H1 (cell line): ENCODE results near the gene SHH. TPM values are rescaled to one million over a fixed set of nuclear protein-coding genes. Genes with fewer than 3 reads are reported as not detected.

Experiments
- CTCF ChIA-PET: fragments of 300-600 bp; sonication (Branson Sonifier 250); formaldehyde crosslinking; loops from one replicate; lab custom pipeline; 2021; ENCODE audit not compliant: partially characterized antibody; lab: Charles Lee
- POLR2A ChIA-PET: fragments of 300-600 bp; sonication (Branson Sonifier 250); formaldehyde crosslinking; loops from one replicate; lab custom pipeline; 2021; ENCODE audit warnings: inconsistent platforms; ENCODE audit not compliant: partially characterized antibody; lab: Charles Lee
- DNase-seq, 2 experiments: peaks; one replicate each; pipeline versions ENCODE4 v3.0.0 to v3.0.0-alpha.2; 2010 to 2022; ENCODE audit warnings: low spot score in 2 of 2, low read depth in 1 of 2, mixed read lengths in 1 of 2
- FAIRE-seq: peaks from 2 replicates; lab custom pipeline; 2011; peaks lifted over from hg19 to GRCh38; lab: Jason Lieb, UNC
- H2AFZ ChIP-seq: 2 replicates; pipeline ENCODE4 v1.8.1; 2012; ENCODE audit warnings: low read length, inconsistent platforms
- H2AK5ac ChIP-seq: 2 replicates; pipeline ENCODE4 v1.6.1; 2013; ENCODE audit warnings: low read depth, low read length
- H2BK120ac ChIP-seq: replicated peaks from 2 replicates; pipeline ENCODE3; 2013; ENCODE audit warnings: low read depth, low read length, inconsistent platforms
- H2BK12ac ChIP-seq: 2 replicates; pipeline ENCODE4 v1.6.1; 2013; ENCODE audit warnings: low read depth, low read length
- H2BK15ac ChIP-seq: 2 replicates; pipeline ENCODE4 v1.6.1; 2013; ENCODE audit warnings: low read length
- H2BK20ac ChIP-seq: 2 replicates; pipeline ENCODE4 v1.6.1; 2013; ENCODE audit warnings: low read length
- H2BK5ac ChIP-seq: 2 replicates; pipeline ENCODE4 v1.6.1; 2013; ENCODE audit warnings: low read depth, low read length
- H3K14ac ChIP-seq: 2 replicates; pipeline ENCODE4 v1.6.1; 2013; ENCODE audit warnings: inconsistent platforms; ENCODE audit not compliant: insufficient read length
- H3K18ac ChIP-seq: 2 replicates; pipeline ENCODE4 v1.6.1; 2013; ENCODE audit warnings: low read length; ENCODE audit errors: extremely low read depth
- H3K23ac ChIP-seq: 2 replicates; pipeline ENCODE4 v1.6.1; 2013; ENCODE audit warnings: inconsistent platforms; ENCODE audit not compliant: insufficient read length
- H3K23me2 ChIP-seq: 2 replicates; pipeline ENCODE4 v1.6.1; 2013; ENCODE audit warnings: low read depth, low read length
- H3K27ac ChIP-seq: 2 replicates; pipeline ENCODE4 v1.6.1; 2011; ENCODE audit warnings: low read depth, low read length, inconsistent platforms
- H3K27me3 ChIP-seq, 4 experiments: replicated peaks in 1 of 4; 1 replicate in 1 of 4; 2 replicates in 3 of 4; pipeline versions ENCODE4 v1.6.1 to v1.8.1; 2011 to 2013; ENCODE audit warnings: low read length in 3 of 4, mild to moderate bottlenecking in 3 of 4, inconsistent platforms in 2 of 4, mixed read lengths in 2 of 4, moderate library complexity in 1 of 4; ENCODE audit not compliant: control insufficient read depth in 3 of 4, insufficient read depth in 3 of 4; ENCODE audit errors: extremely low read depth in 1 of 4
- H3K36me3 ChIP-seq, 4 experiments: 2 replicates each; pipeline versions ENCODE4 v1.6.1 to v1.8.1; 2011 to 2013; ENCODE audit warnings: mild to moderate bottlenecking in 4 of 4, low read length in 3 of 4, moderate library complexity in 2 of 4, control low read depth in 1 of 4, inconsistent platforms in 1 of 4; ENCODE audit not compliant: insufficient read depth in 4 of 4, control insufficient read depth in 2 of 4
- H3K4ac ChIP-seq: replicated peaks from 2 replicates; pipeline ENCODE3; 2013; ENCODE audit warnings: low read length, low read depth, mixed read lengths, inconsistent platforms; ENCODE audit not compliant: insufficient read length
- H3K4me1 ChIP-seq, 4 experiments: replicated peaks in 1 of 4; 1 replicate in 1 of 4; 2 replicates in 3 of 4; pipeline versions ENCODE4 v1.6.1 to v1.8.1; 2011 to 2013; ENCODE audit warnings: low read length in 3 of 4, inconsistent platforms in 2 of 4, mixed read lengths in 1 of 4; ENCODE audit not compliant: insufficient read depth in 4 of 4, control insufficient read depth in 3 of 4
- H3K4me2 ChIP-seq, 2 experiments: 2 replicates each; pipeline versions ENCODE4 v1.6.1 to v1.8.1; 2011 to 2013; ENCODE audit warnings: low read depth in 2 of 2, low read length in 2 of 2, control low read depth in 1 of 2, inconsistent platforms in 1 of 2, mild to moderate bottlenecking in 1 of 2; ENCODE audit not compliant: insufficient read depth in 1 of 2
- H3K4me3 ChIP-seq, 4 experiments: fragments of 200-600, 300-600 bp in 1 of 4; sonication (generic), shearing (Covaris generic), sonication (Bioruptor Twin) in 1 of 4; 2 replicates each; pipeline versions ENCODE4 v1.5.1 to v1.8.1; 2011 to 2016; ENCODE audit warnings: low read length in 4 of 4, low read depth in 3 of 4, control low read depth in 2 of 4, inconsistent platforms in 2 of 4, mild to moderate bottlenecking in 2 of 4, mixed read lengths in 1 of 4, moderate library complexity in 1 of 4; ENCODE audit not compliant: insufficient read depth in 2 of 4; ENCODE audit errors: extremely low read depth in 1 of 4
- H3K56ac ChIP-seq: replicated peaks from 2 replicates; pipeline ENCODE3; 2013; ENCODE audit warnings: low read depth, mild to moderate bottlenecking, mixed read lengths, low read length, inconsistent platforms; ENCODE audit not compliant: insufficient read length
- H3K79me1 ChIP-seq: 2 replicates; pipeline ENCODE4 v1.6.1; 2013; ENCODE audit warnings: low read depth, low read length, control low read depth
- H3K79me2 ChIP-seq, 2 experiments: 2 replicates each; pipeline versions ENCODE4 v1.6.1 to v1.8.1; 2012 to 2013; ENCODE audit warnings: low read length in 2 of 2, mild to moderate bottlenecking in 2 of 2, inconsistent platforms in 1 of 2; ENCODE audit not compliant: insufficient read depth in 2 of 2, control insufficient read depth in 1 of 2
- H3K9ac ChIP-seq, 4 experiments: replicated peaks in 1 of 4; 1 replicate in 1 of 4; 2 replicates in 3 of 4; pipeline versions ENCODE4 v1.6.1 to v1.8.1; 2011 to 2013; ENCODE audit warnings: low read depth in 3 of 4, low read length in 3 of 4, control low read depth in 2 of 4, mild to moderate bottlenecking in 2 of 4, moderate library complexity in 2 of 4, inconsistent platforms in 1 of 4; ENCODE audit errors: extremely low read depth in 1 of 4
- H3K9me3 ChIP-seq, 2 experiments: 2 replicates each; pipeline versions ENCODE4 v1.6.1 to v1.8.1; 2012 to 2013; ENCODE audit warnings: mild to moderate bottlenecking in 2 of 2, moderate library complexity in 2 of 2, control low read depth in 1 of 2, inconsistent platforms in 1 of 2, low read depth in 1 of 2, low read length in 1 of 2, mixed read lengths in 1 of 2; ENCODE audit not compliant: insufficient read depth in 2 of 2
- H4K20me1 ChIP-seq, 2 experiments: replicated peaks in 1 of 2; 2 replicates each; pipeline versions ENCODE3 to v1.8.1; 2011 to 2013; ENCODE audit warnings: inconsistent platforms in 2 of 2, low read length in 2 of 2, mild to moderate bottlenecking in 1 of 2; ENCODE audit not compliant: insufficient read depth in 2 of 2, control insufficient read depth in 1 of 2
- H4K5ac ChIP-seq: 2 replicates; pipeline ENCODE4 v1.6.1; 2013; ENCODE audit warnings: low read length, low read depth, mixed read lengths, inconsistent platforms; ENCODE audit not compliant: insufficient read length
- H4K8ac ChIP-seq: 2 replicates; pipeline ENCODE4 v1.8.0; 2013; ENCODE audit warnings: mild to moderate bottlenecking, moderate library complexity, low read length, inconsistent platforms; ENCODE audit not compliant: insufficient read depth; ENCODE audit errors: extremely low read depth
- H4K91ac ChIP-seq: replicated peaks from 2 replicates; pipeline ENCODE3; 2013; ENCODE audit warnings: low read length, mixed read lengths, inconsistent platforms; ENCODE audit not compliant: insufficient read length
- RAD21 ChIP-seq, 2 experiments: IDR thresholded peaks in 1 of 2; conservative IDR thresholded peaks in 1 of 2; 2 replicates each; pipeline ENCODE4 v1.6.1; 2011; ENCODE audit warnings: low read depth in 2 of 2, low read length in 2 of 2, improper control_type of control experiment in 1 of 2, inconsistent platforms in 1 of 2, mild to moderate bottlenecking in 1 of 2, moderate library complexity in 1 of 2
- TAF1 ChIP-seq: IDR thresholded peaks from 2 replicates; pipeline ENCODE4 v1.6.1; 2011; ENCODE audit warnings: mild to moderate bottlenecking, low read depth, low read length
- TAF7 ChIP-seq: optimal IDR thresholded peaks from 2 replicates; pipeline ENCODE3; 2011; ENCODE audit warnings: low read depth, mild to moderate bottlenecking, inconsistent platforms, low read length, moderate library complexity, borderline replicate concordance
- WGBS, 2 experiments: shearing (Covaris generic) in 1 of 2; methylation state at CpG; one replicate each; pipeline versions ENCODE4 v1.1.6 to v1.1.7; 2013 to 2015; ENCODE audit warnings: low lambda C conversion rate in 2 of 2, mixed read lengths in 2 of 2, inconsistent platforms in 1 of 2, low coverage in 1 of 2, missing lambda C conversion rate in 1 of 2; ENCODE audit not compliant: insufficient replicate concordance in 2 of 2, insufficient coverage in 1 of 2, insufficient read length in 1 of 2; ENCODE audit errors: extremely low coverage in 1 of 2, missing lambda C conversion rate in 1 of 2; 5-methylcytosine and 5-hydroxymethylcytosine counted together
- polyA plus RNA-seq, 7 experiments: library from polyadenylated mRNA; depleted of rRNA in 3 of 7; stranded (reverse) in 5 of 7; unstranded in 2 of 7; fragments of >200 nt in 5 of 7; fragments of 200-250 nt in 2 of 7; gene quantifications; 1 replicate in 5 of 7; 2 replicates in 1 of 7; 4 replicates in 1 of 7; pipeline versions ENCODE4 v1.2.1 to v1.2.3, GENCODE V29; 2011 to 2013; ENCODE audit warnings: missing spikeins in 2 of 7, mixed read lengths in 2 of 7
- total RNA-seq: library from RNA; stranded (reverse); fragmentation: NEBNext Ultra II Directional; extraction: Animal tissue kit (Norgen Biotek cat#: 25700); gene quantifications from 2 replicates; pipeline ENCODE4 v1.2.1, GENCODE V29; 2021

The SHH gene
- total and polyA plus RNA-seq, 2 of the 8 experiments (the other 6 are each of a cell fraction or from before 2014, with no cell fraction given) = not detected

DNA sequence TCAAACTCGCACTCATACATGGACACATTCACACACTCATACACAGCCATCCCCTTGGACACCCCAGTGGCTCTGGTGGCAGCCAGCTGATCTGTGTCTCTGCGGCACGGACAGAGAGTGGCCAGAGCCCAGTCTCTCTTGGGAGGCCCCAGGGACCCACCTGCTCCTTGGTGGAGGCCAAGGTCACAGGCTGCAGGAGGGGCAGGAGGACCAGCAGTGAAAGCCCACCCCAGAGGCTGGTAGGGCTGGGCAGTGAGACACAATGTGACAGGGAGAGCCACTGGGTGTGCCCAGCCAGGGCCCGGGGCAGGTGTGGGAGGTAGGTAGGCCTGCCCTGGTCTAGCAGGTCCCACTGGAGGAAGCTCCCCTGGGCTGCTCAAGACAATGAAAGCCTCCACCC, 18.5 kb downstream of the SHH start:
- Histone ChIP-seq H3K79me1 (0 out of 2 replicates have a peak, but pooled peaks cover 2% of the 10 kb centered on the region), H2BK20ac (no peak overlapping the region), H2BK12ac (no peak overlapping the region), H2BK15ac (no peak overlapping the region), H4K20me1 (peaks cover 0 to 7% of the 10 kb centered on the region in 2 experiments), H3K27ac (no peak overlapping the region), H3K9ac (no peak overlapping the region), H2AK5ac (0 out of 2 replicates have a peak overlapping the region, but pooled peaks have one; percentile 75), H3K4me3 (no peak overlapping the region), H4K91ac (no peak overlapping the region), H3K4me2 (no peak overlapping the region), H3K56ac (no peak overlapping the region), H2AFZ (no peak overlapping the region), H3K18ac (no peak overlapping the region), H3K4ac (no peak overlapping the region), H3K23ac (no peak overlapping the region), H2BK5ac (0 out of 2 replicates have a peak overlapping the region, but pooled peaks have one; percentile 56), H3K23me2 (peaks cover 9% of the 10 kb centered on the region), H3K79me2 (no peaks in the 10 kb centered on the region), H3K14ac (no peak overlapping the region), H2BK120ac (no peak overlapping the region), H3K27me3 (peaks cover 0 to 28% (median 19%) of the 10 kb centered on the region in 4 experiments; a peak in 6 of 7 replicates), H3K4me1 (no peaks in the 10 kb centered on the region), H3K36me3 (no peaks in the 10 kb centered on the region), H3K9me3 (peaks cover 5 to 7% of the 10 kb centered on the region in 2 experiments; a peak in 1 of 4 replicates), H4K5ac (no peak overlapping the region), H4K8ac (no peak overlapping the region)
- FAIRE-seq (no peak), DNase-seq (no peak)
- WGBS, 2 experiments = 95% methylated on average over 4 of the region's 4 CpGs; no CpG with 5 or more reads in 1 of the 2 experiments
- ChIA-PET POLR2A (no interaction called here), CTCF (interaction anchor here (0.6 kb wide), 1 partner anchor 1074 kb away, joined by 4 read pairs; no protein-coding TSS in a partner anchor)
- TF ChIP-seq RAD21 (IDR thresholded peaks at IDR 0.05 in 1 of 2, conservative IDR thresholded peaks at IDR 0.05 in 1 of 2; ENCODE audit: low read depth in 2 of 2, low read length in 2 of 2) = no peak
- TF ChIP-seq TAF7 = no peak
- no peak for TF ChIP-seq TAF1
